A549 (cell line): ENCODE data around the gene MARK1. TPM values are rescaled to one million over a fixed set of nuclear protein-coding genes. Genes with fewer than 3 reads are reported as not detected.

ENCODE experiments used
- ATAC-seq, 2 experiments: fragments of 200-7000 bp in 1 of 2; fragments of >200 bp in 1 of 2; cut with Nextera tagmentation in 1 of 2; cut with Tn5 transposase in 1 of 2; 3 replicates each; pipeline versions ENCODE4 v1.8.0 to v1.9.1; 2018 to 2020; ENCODE audit warnings: mild to moderate bottlenecking in 1 of 2, moderate library complexity in 1 of 2
- CTCF ChIA-PET: fragments of 300-600 bp; sonication (Branson Sonifier 250); formaldehyde crosslinking; extraction: SDS; loops from one replicate; lab custom pipeline; 2021; ENCODE audit warnings: antibody characterized with exemption, inconsistent platforms; lab: Yijun Ruan, JAX
- POLR2A ChIA-PET: fragments of 350-600 bp; formaldehyde crosslinking; extraction: SDS; loops from one replicate; lab custom pipeline; 2021; ENCODE audit warnings: antibody characterized with exemption, inconsistent platforms; lab: Yijun Ruan, JAX
- DNase-seq, 2 experiments: peaks; one replicate each; pipeline versions ENCODE4 v3.0.0 to v3.0.0-alpha.2; 2011 to 2016; ENCODE audit warnings: low read depth in 1 of 2, low spot score in 1 of 2
- FAIRE-seq: peaks from 2 replicates; lab custom pipeline; 2011; peaks lifted over from hg19 to GRCh38; lab: Jason Lieb, UNC
- H3K27ac ChIP-seq, 2 experiments: fragments of >200 bp; sonication (Bioruptor Twin); formaldehyde crosslinking; 3 replicates each; pipeline ENCODE4 v1.5.1; 2016 to 2017
- H3K4me1 ChIP-seq: fragments of >200 bp; sonication (Bioruptor Twin); formaldehyde crosslinking; 3 replicates; pipeline ENCODE4 v1.6.1; 2016
- H3K4me2 ChIP-seq: fragments of >200 bp; sonication (Bioruptor Twin); formaldehyde crosslinking; 3 replicates; pipeline ENCODE4 v1.6.1; 2016
- H3K4me3 ChIP-seq: fragments of >200 bp; sonication (Bioruptor Twin); formaldehyde crosslinking; 3 replicates; pipeline ENCODE4 v1.5.1; 2016
- H3K9me3 ChIP-seq: fragments of >200 bp; sonication (Bioruptor Twin); formaldehyde crosslinking; 3 replicates; pipeline ENCODE4 v1.6.1; 2016
- CBX8 ChIP-seq: fragments of 200-600 bp; sonication (generic); IDR thresholded peaks from 2 replicates; pipeline ENCODE4 v1.6.1; 2016
- CHD4 ChIP-seq: fragments of 200-600 bp; sonication (generic); IDR thresholded peaks from 2 replicates; pipeline ENCODE4 v1.6.1; 2016; ENCODE audit warnings: antibody characterized with exemption, mild to moderate bottlenecking, borderline replicate concordance
- CTCF ChIP-seq: fragments of >200 bp; sonication (Bioruptor Twin); formaldehyde crosslinking; IDR thresholded peaks from 3 replicates; pipeline ENCODE4 v1.5.1; 2016
- NFE2L2 ChIP-seq: fragments of 150-350 bp; conservative IDR thresholded peaks from 2 replicates; pipeline ENCODE4 v1.6.1; 2014; ENCODE audit warnings: low read length
- RAD21 ChIP-seq, 2 experiments: fragments of >200 bp in 1 of 2; sonication (Bioruptor Twin) in 1 of 2; formaldehyde crosslinking in 1 of 2; IDR thresholded peaks in 1 of 2; conservative IDR thresholded peaks in 1 of 2; 2 replicates in 1 of 2; 3 replicates in 1 of 2; pipeline ENCODE4 v1.6.1; 2012 to 2018; ENCODE audit warnings: inconsistent platforms in 1 of 2
- SREBF2 ChIP-seq: fragments of 450-650 bp; IDR thresholded peaks from 2 replicates; pipeline ENCODE4 v1.6.1; 2014; ENCODE audit warnings: mild to moderate bottlenecking, moderate library complexity
- ZSCAN20 ChIP-seq: fragments of 250-450 bp; sonication (Bioruptor Pico); IDR thresholded peaks from 2 replicates; pipeline ENCODE4 v1.8.0; 2022; ENCODE audit warnings: mild to moderate bottlenecking, moderate library complexity
- WGBS: methylation state at CpG from one replicate; pipeline ENCODE4 v1.1.6; 2017; ENCODE audit errors: missing lambda C conversion rate; 5-methylcytosine and 5-hydroxymethylcytosine counted together
- polyA plus RNA-seq, 4 experiments: library from polyadenylated mRNA; depleted of rRNA in 3 of 4; stranded (reverse); fragments of >200 nt; fragmentation: RNase III in 1 of 4; extraction: RNeasy Plus Mini Kit Qiagen cat#74134 plus additional on column Dnase treatment in 1 of 4; gene quantifications; 2 replicates in 3 of 4; 3 replicates in 1 of 4; pipeline ENCODE4 v1.2.3, GENCODE V29; 2011 to 2017
- small RNA-seq, 6 experiments: library from RNA; depleted of rRNA; stranded (forward); fragments of <200 nt; gene quantifications; one replicate each; pipeline ENCODE3, GENCODE V24; 2012

The MARK1 gene
- polyA plus RNA-seq, 2 of the 4 experiments (the other 2 are of a cell fraction) = 0.03 to 0.05 TPM

DNA sequence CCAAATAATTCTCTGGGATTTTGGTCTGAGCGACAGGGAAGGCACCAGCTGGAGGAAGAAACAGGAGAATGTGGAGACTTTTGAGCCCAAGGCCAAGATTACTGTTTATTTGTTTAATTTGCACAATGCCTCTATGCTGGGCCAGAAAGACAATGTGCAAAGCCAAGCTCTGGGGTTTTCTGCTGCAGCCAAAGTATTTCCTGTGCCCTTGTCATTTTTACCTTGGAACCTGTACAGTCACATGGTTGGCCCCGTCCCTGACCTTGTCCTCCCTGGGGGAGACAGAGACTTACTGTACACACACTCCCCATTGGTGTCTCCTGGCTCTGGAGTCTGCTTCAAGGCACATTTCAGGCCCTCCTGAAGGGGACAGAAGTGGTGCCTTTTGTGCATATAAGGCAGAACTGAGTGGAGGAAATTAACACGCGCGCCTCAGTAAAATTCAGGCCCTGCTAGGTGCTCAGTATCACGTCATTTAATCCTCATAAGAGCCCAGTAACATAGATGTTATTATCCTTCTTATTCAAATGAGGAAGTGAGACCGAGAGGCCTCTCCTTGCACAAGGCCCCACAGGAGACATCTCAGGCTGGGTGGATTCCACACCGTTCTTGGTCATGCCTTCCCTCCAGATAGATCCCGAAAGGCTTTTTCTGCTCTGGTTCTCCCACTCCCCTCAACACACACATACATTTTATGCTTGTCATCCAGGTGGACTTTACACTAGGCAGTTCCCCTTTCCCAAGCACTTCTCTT, 183.3 kb downstream of the MARK1 start:
- no peak for ATAC-seq
- 79% methylated on average over 9 of the region's 9 CpGs for WGBS

More for the DNA sequence above, 183.3 kb downstream of the MARK1 start:
- FAIRE-seq (no peak), DNase-seq (no peak)
- no peaks in the 10 kb centered on the region for H3K4me1 ChIP-seq
- CTCF ChIA-PET = interaction anchor here (0.7 to 1.4 kb wide), 2 partner anchors 22 to 66 kb away, joined by 3 to 4 read pairs; no protein-coding TSS in a partner anchor
- H3K4me3 ChIP-seq = no peak overlapping the region
- H3K9me3 ChIP-seq = no peaks in the 10 kb centered on the region
- POLR2A ChIA-PET = no interaction called here
- H3K4me2 ChIP-seq = no peak overlapping the region
- no peak overlapping the region for H3K27ac ChIP-seq
- TF ChIP-seq CHD4 = no peak
- TF ChIP-seq ZSCAN20 (CRISPR knock-in tag) = no peak
- no peak for TF ChIP-seq RAD21 (conservative IDR thresholded peaks at IDR 0.05 in 1 of 2, IDR thresholded peaks at IDR 0.05 in 1 of 2)
- TF ChIP-seq SREBF2 = no peak
- TF ChIP-seq NFE2L2 = no peak
- TF ChIP-seq CTCF = no peak
- no peak for TF ChIP-seq CBX8

Small RNA genes lying within 50 kb of the gene (small RNA-seq; reads per million reads assigned to genes)
- 0 reads per million in 6 experiments for gene RN7SL464P

Other genes with a start within 250 kb of the MARK1 start
- gene C1orf115, start 162.2 kb downstream of the MARK1 start, polyA plus RNA-seq (2011; rRNA removed) = 6.4 and 6.9 TPM in 2 replicates
- 6.8 to 8.9 TPM (median 7.5 TPM) in 3 replicates for gene C1orf115, start 162.2 kb downstream of the MARK1 start, polyA plus RNA-seq (2017; fragmentation: RNase III; extraction: RNeasy Plus Mini Kit Qiagen cat#74134 plus additional on column Dnase treatment)
- 17.7 and 18.4 TPM in 2 replicates for gene MTARC2, start 220.2 kb downstream of the MARK1 start, polyA plus RNA-seq (2011; rRNA removed)
- gene MTARC2, start 220.2 kb downstream of the MARK1 start, polyA plus RNA-seq (2017; fragmentation: RNase III; extraction: RNeasy Plus Mini Kit Qiagen cat#74134 plus additional on column Dnase treatment) = 11.1 to 14.6 TPM (median 13.5 TPM) in 3 replicates